Measurements from ENCODE around the gene SNX30. TPM values are rescaled to one million over a fixed set of nuclear protein-coding genes. Genes with fewer than 3 reads are reported as not detected.

The SNX30 gene
- total RNA-seq, 1 donor from 2014 or later = 1.9 TPM

DNA sequence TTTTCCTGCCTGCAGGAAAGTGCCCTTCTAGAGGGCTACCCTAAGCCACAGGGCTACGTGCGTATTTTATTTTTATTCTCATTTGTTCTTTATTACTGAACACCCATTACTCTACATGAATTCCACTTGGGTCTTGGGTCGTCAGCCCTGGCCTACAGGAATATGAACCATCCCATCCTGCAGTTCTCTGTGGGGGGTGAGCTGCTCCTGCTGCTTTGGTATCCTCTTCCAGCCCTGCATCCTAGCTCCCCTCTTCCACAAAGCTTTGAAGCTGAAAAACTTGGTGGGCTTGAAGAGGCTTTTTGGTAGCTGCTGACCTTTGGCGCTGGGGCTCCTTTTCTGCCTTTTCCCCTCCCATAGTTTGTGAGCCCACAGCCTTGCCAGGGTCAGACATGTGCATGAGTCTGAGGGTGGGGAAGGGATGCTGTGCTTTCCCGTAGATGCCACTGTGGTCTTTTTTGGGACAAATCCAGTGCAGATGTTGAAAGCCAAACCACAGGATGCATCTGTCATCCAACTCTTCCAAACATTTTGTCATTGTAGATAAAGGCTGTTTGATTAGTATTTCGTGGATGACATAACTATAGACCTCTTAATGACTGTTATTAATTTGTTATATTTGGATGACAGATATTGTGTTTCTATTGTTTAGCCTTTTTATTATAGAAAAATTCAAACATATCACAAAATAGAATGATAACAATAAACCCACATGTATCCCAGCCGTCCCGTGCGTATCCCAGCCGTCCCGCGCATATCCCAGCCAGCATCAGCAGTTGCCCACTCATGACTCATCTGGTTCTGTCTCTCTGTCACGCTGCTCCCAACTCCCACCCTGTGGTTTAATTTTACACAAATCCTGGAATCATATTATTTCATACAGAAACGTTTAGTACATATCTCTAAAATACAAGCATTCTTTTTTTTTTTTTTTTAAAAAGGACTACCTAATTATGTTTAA is 96.2 kb downstream of the SNX30 start:
- Mint-ChIP-seq H3K4me1 (ENCODE audit: low read depth) (peaks cover 20% of the 10 kb centered on the region), H3K27ac (no peak overlapping the region), H3K9me3 (no peaks in the 10 kb centered on the region), H3K4me3 (no peak overlapping the region), H3K36me3 (ENCODE audit: low read depth) (peaks cover 1% of the 10 kb centered on the region), H3K27me3 (ENCODE audit: insufficient read depth) (peaks cover 4% of the 10 kb centered on the region)
- DNase-seq (ENCODE audit: low spot score) = no peak
- intact Hi-C loops (cut with micrococcal nuclease) = no loop called here

DNA sequence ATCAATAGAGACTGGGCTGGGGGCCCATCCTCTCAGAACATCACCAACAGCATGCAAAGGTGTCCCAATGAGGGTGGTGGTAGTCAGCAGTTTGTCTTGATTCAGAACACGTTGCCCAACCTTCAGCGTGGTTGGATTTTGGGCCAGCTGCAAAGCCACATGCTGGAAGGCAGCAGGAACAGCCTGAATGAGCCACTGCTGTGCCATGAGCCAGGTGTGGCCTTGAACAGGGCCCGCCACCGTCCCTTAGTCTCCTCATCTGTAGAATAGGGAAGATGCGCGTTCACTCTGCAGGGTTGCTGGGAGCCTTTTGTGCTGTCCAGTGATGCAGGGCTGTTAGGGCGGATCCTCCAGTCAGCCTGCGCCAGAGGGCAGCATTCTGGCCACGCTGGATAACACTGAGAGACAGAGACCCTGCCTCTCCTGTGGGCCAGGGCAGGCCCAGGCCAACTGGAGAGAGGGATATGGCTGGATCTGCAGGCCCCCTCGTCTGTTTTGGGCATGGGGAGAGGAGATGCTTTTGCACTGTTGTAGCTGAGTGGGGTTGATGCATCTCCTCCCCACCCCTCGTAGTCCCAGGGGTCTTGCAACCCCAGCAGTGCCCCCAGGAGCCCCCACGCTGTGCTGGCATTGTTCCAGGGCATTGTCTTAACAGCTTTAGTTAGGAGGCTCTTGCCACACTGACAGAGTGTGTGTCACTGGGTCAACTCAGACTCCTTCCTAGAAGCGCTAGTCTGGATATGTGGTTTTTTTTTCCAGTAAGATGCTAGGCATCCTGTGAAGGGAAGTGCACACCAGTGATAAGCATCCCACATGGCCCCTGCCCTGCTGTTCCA is 98.0 kb downstream of the SNX30 start:
- intact Hi-C loops (cut with micrococcal nuclease) = no loop called here
- peaks cover 4% of the 10 kb centered on the region for H3K27me3 Mint-ChIP-seq (ENCODE audit: insufficient read depth)
- no peak for DNase-seq (ENCODE audit: low spot score)
- peaks cover 20% of the 10 kb centered on the region for H3K4me1 Mint-ChIP-seq (ENCODE audit: low read depth)
- H3K9me3 Mint-ChIP-seq = no peaks in the 10 kb centered on the region
- peaks cover 1% of the 10 kb centered on the region for H3K36me3 Mint-ChIP-seq (ENCODE audit: low read depth)
- no peak overlapping the region for H3K4me3 Mint-ChIP-seq
- H3K27ac Mint-ChIP-seq = no peak overlapping the region

DNA sequence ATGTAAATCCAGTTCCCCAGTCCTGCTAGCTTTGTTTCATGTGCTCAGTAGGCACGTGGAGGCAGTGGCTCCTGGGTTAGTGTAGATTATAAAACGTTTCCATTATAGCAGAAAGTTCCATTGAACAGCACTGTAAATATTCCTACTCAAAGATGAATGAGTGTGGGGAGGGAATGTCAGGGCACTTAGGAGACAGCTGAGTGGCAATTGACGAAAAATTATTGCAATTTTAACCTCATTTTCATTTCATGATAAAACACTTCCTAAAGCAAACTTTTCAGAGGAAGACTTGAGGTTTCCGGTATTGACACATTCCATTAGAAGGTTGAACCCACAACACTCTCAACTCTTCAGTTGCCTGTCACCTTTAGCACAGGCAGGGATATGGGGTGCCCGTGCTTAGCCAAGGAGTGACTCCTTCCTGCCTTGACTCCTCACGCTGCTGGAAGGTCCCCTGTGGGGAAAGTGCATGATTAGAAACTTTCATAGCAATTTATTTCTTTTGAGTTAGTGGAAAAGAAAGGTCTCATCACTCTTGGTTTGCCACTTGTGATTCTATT is 98.9 kb downstream of the SNX30 start:
- no peak for DNase-seq (ENCODE audit: low spot score)
- Mint-ChIP-seq H3K4me1 (ENCODE audit: low read depth) (peaks cover 16% of the 10 kb centered on the region), H3K36me3 (ENCODE audit: low read depth) (peaks cover 1% of the 10 kb centered on the region), H3K9me3 (no peaks in the 10 kb centered on the region), H3K4me3 (no peak overlapping the region), H3K27me3 (ENCODE audit: insufficient read depth) (peaks cover 4% of the 10 kb centered on the region), H3K27ac (no peak overlapping the region)
- intact Hi-C loops (cut with micrococcal nuclease) = no loop called here

DNA sequence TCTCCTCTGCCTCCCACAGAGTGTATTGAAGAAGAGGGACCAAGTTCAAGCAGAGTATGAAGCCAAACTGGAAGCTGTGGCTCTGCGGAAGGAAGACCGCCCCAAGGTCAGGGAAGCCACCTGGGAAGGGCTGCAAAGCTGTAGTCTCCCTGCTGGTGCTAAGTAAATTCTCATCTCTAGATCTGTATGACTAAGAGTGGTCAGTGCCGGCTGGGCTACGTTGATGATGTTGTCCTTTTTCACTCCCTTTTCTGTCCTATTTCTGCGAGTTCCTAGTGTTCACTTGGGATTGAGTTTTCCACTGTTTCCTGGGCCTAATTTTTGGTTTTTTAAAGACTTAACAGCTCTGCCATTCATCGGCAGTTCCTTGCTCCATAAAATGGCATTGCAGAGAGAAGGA is 100.3 kb downstream of the SNX30 start:
- Mint-ChIP-seq H3K27ac (no peak overlapping the region), H3K4me1 (ENCODE audit: low read depth) (peaks cover 10% of the 10 kb centered on the region), H3K36me3 (ENCODE audit: low read depth) (peaks cover 1% of the 10 kb centered on the region), H3K9me3 (no peaks in the 10 kb centered on the region), H3K4me3 (no peak overlapping the region), H3K27me3 (ENCODE audit: insufficient read depth) (no peaks in the 10 kb centered on the region)
- no peak for DNase-seq (ENCODE audit: low spot score)
- intact Hi-C loops (cut with micrococcal nuclease) = no loop called here

DNA sequence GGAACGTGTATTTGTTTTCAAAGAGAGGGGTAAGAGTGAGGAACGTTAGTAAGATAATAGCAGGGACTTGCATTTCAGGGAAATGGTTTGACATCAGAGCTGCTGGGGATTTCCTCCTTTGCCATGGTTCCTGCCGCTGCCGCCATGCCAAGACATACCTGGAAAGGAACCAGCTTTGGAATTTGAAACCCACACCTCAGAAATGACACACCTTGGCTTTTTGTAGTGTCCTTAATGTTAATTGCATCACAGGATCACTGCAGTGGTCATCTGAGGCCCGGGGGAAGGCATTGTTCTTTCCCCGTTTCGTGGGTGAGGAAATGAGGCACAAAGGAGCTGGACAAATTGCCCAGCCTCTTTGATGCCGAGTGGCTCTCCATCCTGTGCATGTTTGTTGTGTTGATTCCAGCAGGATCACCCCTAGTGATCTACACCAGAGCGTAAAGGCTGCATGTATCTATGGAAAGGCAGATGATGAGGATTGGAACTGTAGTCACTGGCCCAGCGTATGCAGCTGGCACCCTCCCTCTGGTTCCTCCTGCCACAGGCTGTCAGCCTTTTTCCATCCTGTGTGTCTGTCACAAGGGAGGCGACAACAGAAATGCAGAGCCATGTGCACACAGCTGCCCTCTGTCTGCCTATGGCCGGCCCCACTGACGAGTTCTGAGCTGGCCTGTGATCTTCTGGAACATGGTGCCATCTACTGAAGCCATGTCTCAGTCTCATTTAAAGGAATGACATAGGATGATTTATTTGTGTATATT is 102.4 kb downstream of the SNX30 start:
- no peak overlapping the region for H3K27ac Mint-ChIP-seq
- H3K9me3 Mint-ChIP-seq = no peaks in the 10 kb centered on the region
- peaks cover 10% of the 10 kb centered on the region for H3K4me1 Mint-ChIP-seq (ENCODE audit: low read depth)
- no peak overlapping the region for H3K4me3 Mint-ChIP-seq
- DNase-seq (ENCODE audit: low spot score) = no peak
- intact Hi-C loops (cut with micrococcal nuclease) = no loop called here
- H3K36me3 Mint-ChIP-seq (ENCODE audit: low read depth) = peaks cover 1% of the 10 kb centered on the region
- H3K27me3 Mint-ChIP-seq (ENCODE audit: insufficient read depth) = no peaks in the 10 kb centered on the region

DNA sequence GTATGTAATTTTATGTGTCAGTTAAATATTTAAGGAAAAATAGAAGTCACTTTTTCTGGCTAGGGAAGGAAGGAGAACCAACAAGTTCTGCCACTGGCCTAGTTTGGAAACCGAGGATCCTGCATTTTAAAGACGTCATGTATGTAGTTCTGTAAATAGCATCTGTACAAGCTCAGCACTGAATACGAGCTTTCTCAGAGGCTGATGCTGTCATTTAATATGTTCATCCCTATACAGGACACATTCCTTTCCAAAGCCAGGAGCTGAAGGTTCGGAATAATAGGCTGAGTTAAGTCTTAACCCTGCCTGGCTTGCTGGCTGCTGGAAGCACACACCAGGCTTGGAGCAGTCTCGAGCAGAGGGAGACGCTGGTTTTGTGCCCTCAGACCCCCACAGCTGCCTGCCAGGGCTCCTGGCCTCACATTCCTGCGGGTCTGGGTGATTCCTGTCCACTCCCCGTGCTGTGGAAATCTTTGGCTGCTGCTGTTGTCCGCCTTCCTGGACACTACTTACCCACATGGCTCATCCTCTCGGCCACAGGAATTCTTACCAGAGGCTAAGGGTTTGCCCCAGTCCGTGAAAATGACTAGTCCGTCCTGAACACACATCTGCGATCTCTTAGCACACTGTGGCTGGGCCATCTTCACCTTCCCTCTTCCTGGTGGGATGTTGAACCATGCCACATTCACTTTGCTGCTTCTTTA is 103.5 kb downstream of the SNX30 start:
- Mint-ChIP-seq H3K36me3 (ENCODE audit: low read depth) (peaks cover 1% of the 10 kb centered on the region), H3K27me3 (ENCODE audit: insufficient read depth) (peaks cover 2% of the 10 kb centered on the region), H3K9me3 (no peaks in the 10 kb centered on the region), H3K4me3 (no peak overlapping the region), H3K27ac (no peak overlapping the region), H3K4me1 (ENCODE audit: low read depth) (peaks cover 7% of the 10 kb centered on the region)
- intact Hi-C loops (cut with micrococcal nuclease) = no loop called here
- no peak for DNase-seq (ENCODE audit: low spot score)

DNA sequence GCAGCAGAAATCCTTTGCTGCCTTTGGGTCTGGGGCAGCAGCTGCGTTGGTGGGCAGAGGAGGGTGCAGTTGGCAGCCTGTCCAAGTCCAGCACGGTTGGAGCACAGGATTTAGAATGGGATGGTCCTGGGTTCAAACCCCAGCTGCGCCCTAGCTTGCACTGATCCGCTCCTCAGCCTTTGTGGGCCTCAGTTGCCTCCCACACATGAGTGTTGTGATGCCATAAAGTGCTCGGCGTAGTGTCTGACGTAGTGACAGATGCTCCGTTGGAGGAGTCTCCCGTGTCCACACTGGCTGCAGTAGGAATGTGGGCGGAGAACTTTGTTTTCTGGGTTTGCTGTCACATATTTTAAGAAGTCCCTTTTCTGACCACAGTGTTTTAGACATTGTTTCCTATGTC is 104.1 kb downstream of the SNX30 start:
- Mint-ChIP-seq H3K27ac (no peak overlapping the region), H3K4me3 (no peak overlapping the region), H3K4me1 (ENCODE audit: low read depth) (peaks cover 3% of the 10 kb centered on the region), H3K9me3 (no peaks in the 10 kb centered on the region), H3K36me3 (ENCODE audit: low read depth) (peaks cover 1% of the 10 kb centered on the region), H3K27me3 (ENCODE audit: insufficient read depth) (peaks cover 2% of the 10 kb centered on the region)
- no peak for DNase-seq (ENCODE audit: low spot score)
- intact Hi-C loops (cut with micrococcal nuclease) = no loop called here

DNA sequence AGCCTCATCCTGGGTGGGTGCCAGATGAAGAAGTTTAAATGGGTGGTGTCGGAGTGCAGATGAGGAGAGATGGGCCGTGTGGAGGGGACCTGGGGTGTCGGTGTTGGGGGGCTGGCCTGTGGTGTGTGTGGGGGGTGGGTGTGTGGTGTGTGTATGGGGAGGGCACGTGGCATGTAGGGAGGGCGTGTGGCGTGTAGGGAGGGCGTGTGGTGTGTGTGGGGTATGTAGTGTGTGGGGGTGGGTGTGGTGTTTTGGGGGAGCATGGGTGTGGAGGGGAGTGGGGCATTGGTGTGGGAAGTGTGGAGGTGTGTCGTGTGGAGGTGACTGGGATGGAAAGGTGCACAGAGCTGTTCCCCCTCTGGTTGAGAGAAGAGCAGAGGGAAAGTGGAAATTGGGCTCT is 105.6 kb downstream of the SNX30 start:
- Mint-ChIP-seq H3K4me1 (ENCODE audit: low read depth) (no peaks in the 10 kb centered on the region), H3K27ac (no peak overlapping the region), H3K4me3 (no peak overlapping the region), H3K27me3 (ENCODE audit: insufficient read depth) (peaks cover 4% of the 10 kb centered on the region), H3K36me3 (ENCODE audit: low read depth) (peaks cover 1% of the 10 kb centered on the region), H3K9me3 (no peaks in the 10 kb centered on the region)
- intact Hi-C loops (cut with micrococcal nuclease) = no loop called here
- no peak for DNase-seq (ENCODE audit: low spot score)

DNA sequence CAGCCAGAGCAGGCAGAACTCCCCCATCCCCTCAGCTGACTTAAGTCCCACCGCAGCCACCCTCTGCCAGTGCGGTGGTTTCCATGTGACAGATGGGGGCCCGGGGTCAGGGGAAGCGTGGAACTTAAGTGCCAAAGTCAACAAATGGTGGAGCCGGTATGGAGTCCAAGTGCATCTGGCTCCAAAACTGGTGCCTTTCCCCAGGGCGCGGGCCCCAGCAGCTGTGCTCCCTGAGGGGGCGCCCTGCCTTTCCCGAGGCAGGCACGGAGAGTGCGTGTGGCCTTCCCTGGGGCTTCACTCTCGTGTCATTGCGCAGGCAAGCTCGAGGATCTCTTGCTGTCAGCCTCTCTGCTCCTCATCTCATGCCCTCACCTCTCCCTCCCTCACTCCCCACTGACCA is 106.3 kb downstream of the SNX30 start:
- DNase-seq (ENCODE audit: low spot score) = no peak
- no peaks in the 10 kb centered on the region for H3K9me3 Mint-ChIP-seq
- H3K27me3 Mint-ChIP-seq (ENCODE audit: insufficient read depth) = peaks cover 7% of the 10 kb centered on the region
- H3K36me3 Mint-ChIP-seq (ENCODE audit: low read depth) = no peaks in the 10 kb centered on the region
- intact Hi-C loops (cut with micrococcal nuclease) = no loop called here
- H3K4me1 Mint-ChIP-seq (ENCODE audit: low read depth) = no peaks in the 10 kb centered on the region
- H3K27ac Mint-ChIP-seq = no peak overlapping the region
- H3K4me3 Mint-ChIP-seq = no peak overlapping the region

DNA sequence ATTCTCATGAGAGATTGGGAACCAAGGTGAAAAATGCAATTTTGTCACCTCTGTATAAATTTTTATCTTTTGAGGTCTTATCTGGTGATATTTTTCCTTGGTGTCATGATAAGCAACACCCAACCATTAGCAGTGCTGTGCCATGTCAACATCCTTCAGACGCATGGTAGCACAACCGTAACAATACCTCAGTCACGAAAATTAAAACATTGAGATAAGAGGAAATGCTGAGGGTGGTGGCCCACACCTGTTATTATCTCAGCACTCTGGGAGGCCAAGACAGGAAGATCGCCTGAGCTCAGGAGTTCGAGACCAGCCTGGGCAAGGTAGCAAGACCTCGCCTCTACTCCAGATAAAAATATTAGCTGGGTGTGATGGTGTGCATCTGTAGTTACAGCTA is 107.4 kb downstream of the SNX30 start:
- no peaks in the 10 kb centered on the region for H3K36me3 Mint-ChIP-seq (ENCODE audit: low read depth)
- H3K27me3 Mint-ChIP-seq (ENCODE audit: insufficient read depth) = peaks cover 7% of the 10 kb centered on the region
- no peak for DNase-seq (ENCODE audit: low spot score)
- H3K9me3 Mint-ChIP-seq = no peaks in the 10 kb centered on the region
- no peak overlapping the region for H3K4me3 Mint-ChIP-seq
- H3K4me1 Mint-ChIP-seq (ENCODE audit: low read depth) = peaks cover under 1% of the 10 kb centered on the region
- no peak overlapping the region for H3K27ac Mint-ChIP-seq
- intact Hi-C loops (cut with micrococcal nuclease) = no loop called here

DNA sequence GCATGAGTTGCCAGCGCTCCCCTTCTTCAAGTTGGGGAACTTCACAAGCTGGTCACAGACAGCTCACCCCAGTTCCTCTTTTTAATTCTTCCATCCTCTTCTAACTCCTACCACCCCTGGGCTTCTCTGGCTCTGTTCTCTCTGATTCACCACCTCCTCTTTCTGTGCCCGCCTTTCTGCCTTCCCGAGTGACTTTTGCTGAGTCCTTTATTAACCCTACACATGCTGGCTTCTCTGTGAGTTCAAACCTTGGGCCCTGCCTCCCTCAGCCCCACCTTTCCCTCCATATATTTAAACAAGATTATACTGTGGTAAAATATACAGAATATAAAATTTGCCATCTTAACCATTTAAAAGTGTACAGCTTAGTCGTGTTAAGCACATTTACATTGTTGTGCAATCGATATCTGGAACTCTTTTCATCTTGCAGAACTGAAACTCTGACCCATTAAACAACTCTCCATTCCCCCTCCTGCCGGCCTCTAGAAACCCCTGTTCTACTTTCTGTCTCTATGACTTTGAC is 108.1 kb downstream of the SNX30 start:
- peaks cover 8% of the 10 kb centered on the region for H3K4me1 Mint-ChIP-seq (ENCODE audit: low read depth)
- DNase-seq (ENCODE audit: low spot score) = no peak
- H3K4me3 Mint-ChIP-seq = no peak overlapping the region
- H3K36me3 Mint-ChIP-seq (ENCODE audit: low read depth) = no peaks in the 10 kb centered on the region
- intact Hi-C loops (cut with micrococcal nuclease) = no loop called here
- no peak overlapping the region for H3K27ac Mint-ChIP-seq
- H3K9me3 Mint-ChIP-seq = no peaks in the 10 kb centered on the region
- peaks cover 7% of the 10 kb centered on the region for H3K27me3 Mint-ChIP-seq (ENCODE audit: insufficient read depth)

DNA sequence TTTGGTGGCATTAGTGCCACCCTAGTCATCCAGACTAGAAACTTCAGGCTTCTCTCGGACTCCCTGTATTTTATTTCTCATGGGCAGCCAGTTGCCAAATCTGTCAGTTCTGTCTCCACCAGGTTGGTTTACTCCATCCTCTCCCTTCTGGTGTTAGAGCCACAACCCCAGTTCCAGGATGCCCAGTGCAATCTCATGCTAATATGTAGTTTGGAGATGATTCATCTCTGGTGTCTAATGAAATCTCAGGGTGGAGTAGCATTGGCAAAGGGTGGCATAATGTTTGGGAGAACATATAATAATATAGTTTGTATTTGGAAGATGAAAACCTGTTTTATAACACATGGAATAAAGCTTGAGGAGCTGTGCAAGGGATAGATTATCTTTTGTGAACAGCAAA is 109.9 kb downstream of the SNX30 start:
- Mint-ChIP-seq H3K27ac (no peak overlapping the region), H3K9me3 (no peaks in the 10 kb centered on the region)

More for the DNA sequence above, 109.9 kb downstream of the SNX30 start:
- no peaks in the 10 kb centered on the region for H3K36me3 Mint-ChIP-seq (ENCODE audit: low read depth)
- DNase-seq (ENCODE audit: low spot score) = no peak
- intact Hi-C loops (cut with micrococcal nuclease) = no loop called here
- peaks cover 12% of the 10 kb centered on the region for H3K4me1 Mint-ChIP-seq (ENCODE audit: low read depth)
- peaks cover 7% of the 10 kb centered on the region for H3K27me3 Mint-ChIP-seq (ENCODE audit: insufficient read depth)
- H3K4me3 Mint-ChIP-seq = no peak overlapping the region

Data from activated T-helper 1 cell treated with anti-CD3 and anti-CD28 coated beads, Interleukin-12 subunit alpha, Interleukin-12 subunit beta, Interleukin-2, Interleukin-4 antibody, amounts not matched to agents 30 ng/mL and 10 ng/mL and 1 ng/mL, durations not matched to agents 14 hours and 24 hours and 36 hours (primary cell).